Measurements from ENCODE around the gene ATG5.

- TF ChIP-seq CTCF (conservative IDR thresholded peaks at IDR 0.05) (no peak), ZFX (IDR thresholded peaks at IDR 0.05) (no peak)
These were observed 169.1 kb downstream of the ATG5 start for GRCh38 chr6:106156413-106156812.

All from C4-2B (cell line).